GM12875 (cell line): Measurements from ENCODE around the gene SNRK.

Experiments
- H3K4me3 ChIP-seq: one replicate; pipeline ENCODE4 v1.5.1; 2011; ENCODE audit warnings: low read depth, low read length, control low read depth
- TF ChIP-seq, protein P1 (sequence below): IDR thresholded peaks from 2 replicates; pipeline ENCODE4 v1.5.1; 2011; ENCODE audit warnings: low read depth, mild to moderate bottlenecking, control low read depth, inconsistent platforms, low read length, moderate library complexity, borderline replicate concordance; ENCODE audit not compliant: insufficient read depth

SNRK gene

DNA sequence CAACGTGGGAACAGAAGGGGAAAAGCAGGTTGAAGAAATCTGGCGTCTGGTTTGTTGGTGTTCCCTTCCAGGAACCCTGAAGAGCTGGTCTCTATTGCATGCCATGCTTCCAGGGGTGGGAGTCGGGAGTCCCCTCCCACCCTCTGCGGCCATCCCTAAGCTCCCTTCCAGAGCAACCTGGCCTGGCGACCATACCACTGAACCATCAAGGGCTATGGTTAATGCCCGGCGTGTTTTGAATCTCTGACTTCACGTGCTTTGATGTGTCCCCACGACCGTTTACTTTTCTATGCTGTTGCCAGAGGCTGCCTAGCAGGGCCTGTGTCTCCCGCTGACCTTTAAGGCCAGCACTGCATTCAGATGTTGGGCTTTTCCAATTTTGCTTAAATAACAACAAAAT lies 696 bp upstream of the SNRK start:
- no peak overlapping the region for H3K4me3 ChIP-seq
- TF ChIP-seq, protein P1, sequence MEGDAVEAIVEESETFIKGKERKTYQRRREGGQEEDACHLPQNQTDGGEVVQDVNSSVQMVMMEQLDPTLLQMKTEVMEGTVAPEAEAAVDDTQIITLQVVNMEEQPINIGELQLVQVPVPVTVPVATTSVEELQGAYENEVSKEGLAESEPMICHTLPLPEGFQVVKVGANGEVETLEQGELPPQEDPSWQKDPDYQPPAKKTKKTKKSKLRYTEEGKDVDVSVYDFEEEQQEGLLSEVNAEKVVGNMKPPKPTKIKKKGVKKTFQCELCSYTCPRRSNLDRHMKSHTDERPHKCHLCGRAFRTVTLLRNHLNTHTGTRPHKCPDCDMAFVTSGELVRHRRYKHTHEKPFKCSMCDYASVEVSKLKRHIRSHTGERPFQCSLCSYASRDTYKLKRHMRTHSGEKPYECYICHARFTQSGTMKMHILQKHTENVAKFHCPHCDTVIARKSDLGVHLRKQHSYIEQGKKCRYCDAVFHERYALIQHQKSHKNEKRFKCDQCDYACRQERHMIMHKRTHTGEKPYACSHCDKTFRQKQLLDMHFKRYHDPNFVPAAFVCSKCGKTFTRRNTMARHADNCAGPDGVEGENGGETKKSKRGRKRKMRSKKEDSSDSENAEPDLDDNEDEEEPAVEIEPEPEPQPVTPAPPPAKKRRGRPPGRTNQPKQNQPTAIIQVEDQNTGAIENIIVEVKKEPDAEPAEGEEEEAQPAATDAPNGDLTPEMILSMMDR, result no peak

- TF ChIP-seq, protein P1, result no peak
- H3K4me3 ChIP-seq, result peak overlapping the region; percentile 58
Observed at GRCh38 chr3:43286841-43287499, 630 bp downstream of the SNRK start.

GRCh38 chr3:43287500-43287873 lies 1.1 kb downstream of the SNRK start:
- TF ChIP-seq, protein P1, result no peak
- peak overlapping the region; percentile 58 for H3K4me3 ChIP-seq

- TF ChIP-seq, protein P1, result no peak
- H3K4me3 ChIP-seq, result no peak overlapping the region
Observed at GRCh38 chr3:43288366-43288765, 2.0 kb downstream of the SNRK start.

GRCh38 chr3:43288850-43289249 lies 2.5 kb downstream of the SNRK start:
- TF ChIP-seq, protein P1, result no peak
- H3K4me3 ChIP-seq, result no peak overlapping the region

DNA sequence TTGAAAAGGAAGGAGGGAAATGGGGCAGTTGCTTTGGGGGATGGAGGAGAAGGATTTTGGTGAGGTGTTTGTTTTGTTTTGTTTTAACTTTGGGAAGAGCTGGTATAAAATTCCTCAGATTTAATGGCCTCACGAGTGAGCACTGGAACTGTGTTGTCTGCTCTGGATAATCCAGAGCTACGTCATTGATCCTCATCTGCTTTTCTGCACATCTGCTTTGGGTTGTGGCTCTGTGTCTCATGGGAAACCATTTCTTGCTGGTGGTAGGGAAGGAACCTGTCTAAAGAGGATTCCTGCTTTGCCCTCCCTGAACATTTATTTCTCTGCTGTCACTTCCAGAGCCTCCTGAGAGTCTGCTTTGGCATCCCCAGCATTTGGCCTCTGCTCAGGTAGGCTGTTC lies 3.1 kb downstream of the SNRK start:
- H3K4me3 ChIP-seq, result no peak overlapping the region
- TF ChIP-seq, protein P1, result no peak

- no peak overlapping the region for H3K4me3 ChIP-seq
Observed at GRCh38 chr3:43289841-43290470, 3.6 kb downstream of the SNRK start.

More at GRCh38 chr3:43289841-43290470, 3.6 kb downstream of the SNRK start:
- TF ChIP-seq, protein P1, result no peak
